SH-SY5Y (cell line): ENCODE measurements around the gene FLRT1.

Experiments used
- GATA2 ChIP-seq: IDR thresholded peaks from 2 replicates; pipeline ENCODE4 v1.6.1; 2011; ENCODE audit warnings: mild to moderate bottlenecking, low read depth, low read length
- GATA3 ChIP-seq: IDR thresholded peaks from 2 replicates; pipeline ENCODE4 v1.6.1; 2011; ENCODE audit warnings: low read depth, mild to moderate bottlenecking, low read length, moderate library complexity

DNA sequence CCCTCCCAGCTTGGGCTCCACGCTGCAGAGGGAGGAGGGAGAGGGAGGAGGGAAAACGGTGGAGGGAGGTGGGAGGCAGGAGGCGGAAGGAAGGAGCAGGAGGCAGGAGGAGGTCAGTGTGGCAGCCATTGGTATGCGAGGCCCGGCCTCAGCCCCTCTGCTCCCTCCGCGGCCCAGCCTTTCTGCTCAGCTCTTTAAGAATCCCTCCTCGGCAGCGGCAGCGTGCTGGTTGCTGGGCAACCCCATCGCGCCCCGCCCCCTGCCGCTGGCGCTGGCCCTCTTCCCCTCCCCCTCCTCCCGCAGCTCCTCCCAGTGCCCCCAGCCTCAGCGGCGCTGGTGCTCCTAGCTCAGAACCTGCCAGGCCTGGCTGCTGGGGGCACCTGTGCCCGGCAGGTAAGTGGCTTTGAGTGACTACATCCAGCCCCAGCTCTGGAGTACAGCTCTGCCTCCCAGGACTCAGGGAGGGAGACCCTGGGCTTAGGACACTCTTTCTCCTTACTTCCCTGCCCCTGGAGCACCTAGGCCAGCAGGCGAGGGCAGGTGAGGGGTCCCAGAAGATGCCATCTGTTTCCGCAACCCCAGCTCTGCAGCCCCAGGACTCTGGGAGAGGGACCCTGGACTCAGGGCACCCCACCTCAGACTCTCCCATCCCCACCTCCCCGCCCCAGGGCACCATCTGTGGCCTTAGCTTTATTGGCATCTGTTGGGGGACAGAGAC is 7.2 kb upstream of the FLRT1 start:
- TF ChIP-seq GATA3 (no peak), GATA2 (no peak)
